ENCODE measurements around the gene CACNG4.

Gene CACNG4

GRCh38 chr17:67066717-67067116, 102.2 kb downstream of the CACNG4 start:
- no peak for DNase-seq (ENCODE audit: low read depth)

- no peak for DNase-seq (ENCODE audit: low read depth)
Measured at GRCh38 chr17:67067571-67068482, 103.3 kb downstream of the CACNG4 start.

- no peak for DNase-seq (ENCODE audit: low read depth)
Measured at GRCh38 chr17:67068999-67069398, 104.5 kb downstream of the CACNG4 start.

- DNase-seq (ENCODE audit: low read depth), result no peak
Measured at GRCh38 chr17:67069603-67070136, 105.2 kb downstream of the CACNG4 start.

GRCh38 chr17:67071595-67071994, 107.1 kb downstream of the CACNG4 start:
- no peak for DNase-seq (ENCODE audit: low read depth)

GRCh38 chr17:67072885-67073284, 108.4 kb downstream of the CACNG4 start:
- no peak for DNase-seq (ENCODE audit: low read depth)

- no peak for DNase-seq (ENCODE audit: low read depth)
Measured at GRCh38 chr17:67074781-67075180, 110.3 kb downstream of the CACNG4 start.

GRCh38 chr17:67076290-67076689, 111.8 kb downstream of the CACNG4 start:
- DNase-seq (ENCODE audit: low read depth), result no peak

GRCh38 chr17:67078292-67078691, 113.8 kb downstream of the CACNG4 start:
- no peak for DNase-seq (ENCODE audit: low read depth)

- DNase-seq (ENCODE audit: low read depth), result no peak
Measured at GRCh38 chr17:67079491-67079890, 115.0 kb downstream of the CACNG4 start.

GRCh38 chr17:67080804-67081203, 116.3 kb downstream of the CACNG4 start:
- DNase-seq (ENCODE audit: low read depth), result no peak

- no peak for DNase-seq (ENCODE audit: low read depth)
Measured at GRCh38 chr17:67082107-67082506, 117.6 kb downstream of the CACNG4 start.

Data from fibroblast of the conjunctiva (primary cell).